GM19240 (cell line): ENCODE measurements around the gene APLN.

ENCODE experiments used
- DNase-seq: peaks from one replicate; pipeline ENCODE4 v3.0.0; 2011; ENCODE audit warnings: low spot score; ENCODE audit not compliant: insufficient read length

Gene APLN

DNA sequence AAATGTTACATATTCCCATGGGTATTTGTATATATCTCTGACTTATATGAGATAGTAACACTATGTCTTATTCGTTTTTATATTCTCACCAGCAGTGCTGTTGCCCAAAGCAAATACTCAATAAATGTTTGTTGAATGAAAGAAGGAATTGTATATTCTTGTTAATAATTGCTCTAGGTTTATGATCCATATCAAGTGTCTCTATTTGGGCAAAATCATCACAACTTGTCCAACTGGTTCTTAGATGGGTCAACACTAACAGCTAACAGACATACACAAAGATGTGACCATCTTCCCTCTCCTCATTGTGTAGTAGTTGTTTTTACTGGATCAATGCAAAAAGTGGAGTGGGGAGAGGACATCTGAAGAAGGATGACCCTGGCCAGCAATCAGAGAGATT lies 6.6 kb upstream of the APLN start:
- no peak for DNase-seq

DNA sequence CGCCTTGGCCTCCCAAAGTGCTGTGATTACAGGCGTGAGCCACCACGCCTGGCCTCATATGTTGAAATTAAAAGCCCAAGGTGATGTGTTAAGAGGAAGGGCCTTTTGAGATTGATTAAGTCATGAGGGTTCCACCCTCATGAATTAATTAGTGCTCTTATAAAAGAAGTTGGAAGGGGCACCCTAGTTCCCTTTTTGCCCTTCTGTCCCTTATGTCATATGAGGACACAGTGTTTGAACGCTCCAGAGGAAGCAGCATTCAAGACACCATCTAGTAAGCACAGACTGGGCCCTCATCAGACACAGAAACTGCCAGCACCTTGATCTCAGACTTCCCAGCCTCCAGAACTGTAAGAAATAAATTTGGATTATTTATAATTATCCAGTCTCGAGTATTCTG lies 5.1 kb upstream of the APLN start:
- no peak for DNase-seq

DNA sequence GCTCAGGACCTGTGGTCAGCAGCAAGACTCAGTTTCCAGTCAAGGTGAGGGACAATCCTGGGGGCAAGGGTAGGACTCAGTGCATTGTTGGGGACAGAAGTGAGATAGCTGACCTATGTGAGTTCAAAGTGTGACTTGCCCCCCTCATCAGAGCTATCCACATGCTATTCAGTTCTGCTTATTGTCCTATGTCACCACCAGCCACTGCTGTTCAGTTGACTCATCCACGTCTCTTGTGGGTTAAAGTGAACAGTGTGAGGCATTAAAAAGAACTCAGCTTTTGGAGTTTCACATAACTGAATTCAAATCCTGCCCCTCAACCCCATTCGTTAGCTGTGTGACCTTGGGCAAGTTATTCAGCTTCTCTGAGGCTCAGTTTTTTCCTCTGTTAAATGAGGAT lies 4.4 kb upstream of the APLN start:
- no peak for DNase-seq

DNA sequence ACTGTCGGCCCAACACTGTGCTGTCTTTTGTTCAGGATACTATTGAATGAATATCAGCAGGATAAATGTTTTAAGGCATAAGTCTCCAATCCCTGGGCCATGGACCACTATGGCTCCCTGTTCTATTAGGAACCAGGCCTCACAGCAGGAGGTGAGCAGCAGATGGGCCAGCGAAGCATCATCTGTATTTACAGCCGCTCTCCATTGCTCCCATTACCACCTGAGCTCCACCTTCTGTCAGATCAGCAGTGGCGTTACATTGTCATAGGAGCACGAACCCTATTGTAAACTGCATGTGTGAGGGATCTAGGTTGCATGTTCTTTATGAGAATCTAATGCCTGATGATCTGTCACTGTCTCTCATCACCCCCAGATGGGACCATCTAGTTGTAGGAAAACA lies 3.7 kb upstream of the APLN start:
- no peak for DNase-seq

- no peak for DNase-seq
Measured at GRCh38 chrX:129655547-129656249, 942 bp upstream of the APLN start.

GRCh38 chrX:129653971-129654651 lies 645 bp downstream of the APLN start:
- no peak for DNase-seq

DNA sequence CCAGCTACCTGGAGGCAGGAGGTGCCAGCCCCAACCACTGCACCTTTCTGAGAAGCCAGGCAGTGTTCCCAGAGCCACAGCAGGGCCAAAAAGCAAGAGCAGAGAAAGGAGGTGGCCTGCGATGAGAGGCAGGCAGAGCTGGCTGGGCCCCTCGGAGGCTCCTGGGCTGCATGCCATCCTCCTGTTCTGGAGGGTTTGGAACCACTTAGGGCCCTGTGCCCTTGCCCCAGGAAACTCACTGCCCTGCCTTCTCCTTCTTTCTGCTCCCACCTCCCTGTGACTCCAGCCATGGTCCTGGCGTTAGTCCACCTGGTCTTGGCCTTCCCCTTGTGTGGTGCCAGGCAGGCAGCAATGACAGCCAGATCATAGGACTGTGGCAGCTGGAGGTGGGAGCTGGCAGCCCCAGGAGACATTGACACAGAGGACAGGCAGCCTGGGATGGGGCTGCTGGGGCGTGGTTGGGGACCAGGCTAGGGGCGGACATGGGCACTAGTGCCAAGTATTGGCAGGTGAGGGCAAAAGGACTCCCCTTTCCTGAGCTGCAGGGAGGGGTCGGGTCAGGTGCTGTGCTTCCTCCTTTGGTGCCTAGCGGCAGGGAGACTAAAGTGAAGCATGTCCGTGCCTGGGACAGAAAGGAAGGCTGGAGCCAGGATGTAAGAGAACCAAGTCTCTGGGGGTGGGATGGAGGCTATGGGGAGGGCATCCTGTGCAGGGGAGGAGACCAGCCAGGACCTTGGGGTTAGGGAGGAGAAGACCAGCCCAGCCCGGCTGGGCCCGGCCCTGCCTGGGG lies 1.4 kb downstream of the APLN start:
- DNase-seq = no peak

DNA sequence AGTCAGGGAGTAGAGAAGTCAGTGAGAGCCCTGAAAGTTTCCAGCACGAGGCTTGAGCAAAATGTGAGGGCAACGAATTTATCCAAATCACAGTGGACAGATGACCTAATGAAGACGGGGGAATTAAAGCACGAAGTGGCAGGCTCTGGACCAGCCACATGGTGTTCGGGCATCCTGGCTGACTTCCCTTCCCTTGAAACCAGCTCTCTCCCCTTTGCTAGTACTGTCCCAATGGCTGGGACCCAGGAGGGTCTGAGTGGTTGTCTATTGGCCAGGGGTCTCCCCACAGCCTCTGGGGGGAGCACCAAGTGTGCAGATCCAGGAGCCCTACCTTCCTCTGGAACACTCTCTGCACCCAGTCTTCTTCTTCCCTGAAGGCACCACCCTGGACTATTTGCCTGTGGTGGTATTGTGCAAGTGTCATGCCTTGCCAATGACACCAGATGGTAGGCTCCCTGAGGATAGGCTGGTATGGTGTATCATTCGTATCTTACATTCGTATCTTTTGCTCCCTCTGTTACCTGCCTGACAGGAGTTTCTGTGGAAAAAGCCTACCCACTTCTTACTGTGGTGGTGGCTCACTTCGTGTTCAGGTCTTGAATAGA lies 2.1 kb downstream of the APLN start:
- DNase-seq = no peak

DNA sequence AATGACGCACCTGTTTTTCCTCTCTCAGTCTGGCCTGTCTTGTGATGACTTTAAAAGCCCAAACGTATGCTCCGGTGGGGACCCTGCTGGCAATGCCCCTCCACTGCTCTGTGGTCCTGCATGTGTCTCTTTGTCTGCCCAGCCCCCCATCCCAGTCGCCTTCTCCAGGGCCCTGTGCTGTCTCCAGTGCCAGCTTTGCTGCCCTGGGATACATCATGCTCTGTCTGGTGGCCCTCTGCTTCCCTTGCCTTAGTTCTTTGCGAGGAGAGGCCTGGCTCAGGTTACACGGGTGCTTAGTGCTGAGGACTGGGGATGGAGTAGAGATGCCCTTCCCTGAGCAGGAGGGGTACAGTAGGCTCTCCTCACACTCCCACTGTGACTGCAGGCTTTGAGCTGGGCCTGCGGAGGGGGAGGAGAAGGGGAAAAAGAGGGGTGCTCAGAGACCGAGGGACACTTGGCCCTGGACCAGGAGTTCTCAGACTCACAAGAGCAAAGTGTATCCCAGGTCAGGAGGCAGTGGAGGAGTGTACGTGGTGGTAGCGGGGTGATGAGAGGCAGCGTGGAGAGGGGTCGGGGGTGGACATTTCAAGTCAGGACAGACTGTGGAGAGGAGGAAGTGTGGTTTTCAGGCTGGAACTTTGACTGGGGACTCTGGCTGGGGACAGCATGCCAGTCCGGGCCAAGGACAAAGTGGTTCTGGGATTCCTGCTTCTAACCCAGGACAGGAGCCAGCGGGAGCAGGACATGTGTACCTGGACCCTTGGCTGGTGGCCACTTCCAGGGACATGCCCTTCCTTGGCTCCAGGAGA lies 2.8 kb downstream of the APLN start:
- DNase-seq = no peak

- DNase-seq = no peak
Measured at GRCh38 chrX:129650821-129651510, 3.8 kb downstream of the APLN start.

GRCh38 chrX:129650183-129650689 lies 4.5 kb downstream of the APLN start:
- DNase-seq = no peak

DNA sequence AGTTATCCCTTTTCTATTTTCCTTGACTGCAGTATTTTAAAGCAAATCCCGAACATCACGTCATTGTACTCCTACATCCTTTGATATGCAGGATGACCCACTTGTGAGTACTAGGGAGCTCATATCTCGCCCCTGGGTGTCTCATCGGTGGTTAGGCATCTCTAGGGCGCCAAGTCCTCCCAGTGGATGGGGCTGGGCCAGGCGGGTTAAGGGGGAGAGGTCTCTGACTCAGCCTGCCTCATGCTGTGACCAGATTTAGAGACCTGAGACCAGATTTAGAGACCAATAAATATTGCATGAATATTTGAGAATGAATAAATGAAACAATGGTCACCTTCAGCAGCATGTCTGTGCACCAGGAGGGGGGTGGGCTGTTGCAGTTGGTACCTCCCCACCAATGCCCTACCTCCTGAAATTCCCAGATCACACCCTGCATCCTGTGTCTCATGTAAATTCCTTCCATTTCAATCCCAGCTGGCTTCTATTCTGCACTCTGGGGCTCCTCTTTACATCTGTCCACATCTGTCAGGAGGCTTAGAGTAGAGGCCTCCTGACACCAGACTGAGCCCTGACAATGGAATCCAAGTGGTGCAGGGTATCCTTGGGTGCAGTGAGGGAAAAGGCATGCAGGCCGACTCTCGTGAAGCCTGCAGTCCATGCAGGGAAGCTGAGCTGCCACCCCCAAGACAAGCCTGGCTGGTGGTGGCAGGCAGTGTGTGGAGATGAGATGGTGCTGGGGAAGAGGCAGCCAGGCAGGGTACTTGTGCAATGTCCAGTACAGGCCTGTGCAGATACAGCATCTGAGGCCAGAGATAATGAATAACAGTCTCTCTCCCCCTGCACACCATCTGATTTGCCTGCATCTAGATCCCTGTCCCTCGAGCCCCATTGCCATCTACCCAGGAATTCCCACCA lies 5.2 kb downstream of the APLN start:
- DNase-seq = no peak

- DNase-seq = no peak
Measured at GRCh38 chrX:129648514-129649267, 6.1 kb downstream of the APLN start.

DNA sequence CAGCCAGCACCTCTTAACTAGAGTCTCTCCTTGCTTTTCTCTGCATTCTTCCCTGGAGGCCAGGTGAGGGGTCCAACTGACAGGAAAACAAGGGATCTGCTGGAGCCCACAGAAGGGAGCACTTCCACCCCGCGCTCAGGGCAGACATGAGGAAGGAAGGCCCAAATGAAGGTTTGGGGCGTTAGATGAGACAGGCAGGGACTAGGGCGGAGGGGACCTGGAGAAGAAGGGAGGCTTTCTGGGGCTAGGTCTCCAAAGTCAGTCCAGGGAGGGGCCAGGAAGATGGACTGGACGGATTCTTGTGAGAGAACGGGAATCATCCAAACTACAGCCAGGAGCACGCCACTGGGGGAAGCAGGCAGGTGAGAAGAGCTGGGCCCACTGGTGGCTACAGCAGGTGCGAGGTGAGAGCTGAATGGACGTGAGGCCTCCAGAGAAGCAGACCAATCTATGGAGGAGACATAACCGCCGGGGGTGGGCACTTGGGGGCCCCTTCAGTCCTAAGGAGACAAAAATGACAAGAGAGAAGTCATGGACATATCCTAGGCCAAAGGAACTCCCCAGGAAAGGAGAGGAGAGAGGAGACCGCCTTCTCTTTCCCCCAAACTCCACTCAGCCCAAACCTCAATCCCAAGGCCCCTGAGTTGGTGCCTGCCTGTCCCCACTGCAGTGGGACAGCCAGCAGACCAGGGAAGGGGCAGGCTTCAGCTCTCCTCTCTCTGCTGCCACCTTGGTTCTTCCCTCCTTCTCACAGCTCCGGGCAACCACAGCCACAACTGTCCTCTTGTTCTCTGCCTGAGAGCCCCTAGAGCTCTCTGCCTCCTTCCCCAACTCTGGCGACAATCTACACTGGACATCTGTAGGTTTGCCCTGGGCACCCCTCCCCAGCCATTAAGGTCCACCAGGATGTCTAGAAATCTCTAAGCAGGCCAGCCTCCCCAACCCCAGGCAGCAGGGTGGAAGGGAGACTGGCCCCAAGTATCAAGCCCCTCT lies 7.0 kb downstream of the APLN start:
- no peak for DNase-seq

DNA sequence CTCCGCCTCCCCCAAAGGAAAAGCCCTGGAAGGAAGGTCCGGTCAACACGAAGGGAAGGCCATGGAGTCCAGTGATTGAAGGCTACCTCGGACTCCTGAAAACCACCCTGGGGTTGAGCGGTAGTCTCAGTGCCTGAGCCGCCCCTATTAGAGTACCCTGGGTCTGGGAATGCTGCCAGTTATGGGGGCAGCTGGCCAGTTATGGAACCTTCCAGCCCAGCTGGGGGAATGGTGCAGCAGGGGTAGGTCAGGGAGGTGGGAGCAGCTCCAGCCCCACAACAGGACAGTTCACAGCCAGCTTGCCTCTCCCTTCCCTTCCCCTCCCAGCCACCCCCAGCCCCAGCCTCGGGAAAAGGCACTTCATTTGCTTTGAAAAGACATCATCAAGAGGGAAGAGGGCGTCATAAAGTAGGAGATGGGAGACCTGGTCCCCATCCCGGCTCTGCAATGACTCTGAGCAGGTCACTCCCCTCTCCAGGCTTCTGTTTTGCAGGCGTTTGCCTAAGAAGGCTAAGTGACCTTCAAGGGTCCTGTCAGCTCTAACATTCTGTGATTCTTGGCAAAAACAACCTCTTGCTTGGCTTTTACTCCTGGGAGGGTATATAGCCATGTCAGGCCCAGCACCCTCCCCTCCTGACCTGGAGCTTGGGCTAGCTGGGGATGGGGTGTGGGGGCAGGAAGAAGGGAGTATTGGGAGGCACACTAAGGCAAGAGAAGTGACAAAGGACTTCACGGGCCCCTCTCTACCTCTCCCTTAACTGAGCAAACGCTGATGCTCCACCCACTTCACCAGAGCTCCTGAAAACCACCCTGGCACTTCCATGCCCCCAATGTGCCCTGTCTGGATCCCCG lies 8.0 kb downstream of the APLN start:
- no peak for DNase-seq

DNA sequence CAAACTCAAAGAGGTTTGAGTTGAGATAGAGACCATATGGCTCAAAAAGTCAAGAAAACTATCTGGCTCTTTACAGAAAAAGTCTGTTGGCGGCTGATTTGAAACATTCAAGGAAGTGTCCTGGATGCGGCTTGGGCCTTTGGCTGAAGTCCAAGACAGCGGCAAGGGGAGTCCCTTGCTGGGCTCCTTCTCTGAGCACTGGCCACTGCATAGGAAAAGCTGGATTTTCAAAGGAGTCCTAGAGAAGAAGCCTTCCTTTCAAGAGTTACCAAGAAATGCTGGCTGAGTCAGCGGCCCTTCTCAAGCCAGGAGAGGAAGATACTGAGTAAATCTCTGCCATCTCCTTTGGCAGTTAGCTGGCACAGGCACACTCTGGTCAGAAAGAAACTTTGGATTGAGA lies 12.1 kb downstream of the APLN start:
- DNase-seq = no peak
